ENCODE data around the gene VCAM1. TPM values are rescaled to one million over a fixed set of nuclear protein-coding genes. Genes with fewer than 3 reads are reported as not detected.

VCAM1 gene
- total RNA-seq, 1 donor from 2014 or later, result 2.1 TPM

- Histone ChIP-seq H3K27me3 (no peaks in the 10 kb centered on the region), H3K27ac (no peak overlapping the region), H3K9me3 (ENCODE audit: low read depth) (no peaks in the 10 kb centered on the region), H3F3A (ENCODE audit: low read depth) (peaks cover 19% of the 10 kb centered on the region), H3K4me3 (no peak overlapping the region), H3K36me3 (no peaks in the 10 kb centered on the region), H3K4me2 (no peak overlapping the region), H2AFZ (replicated peaks) (no peak overlapping the region), H4K20me1 (ENCODE audit: low read depth) (no peaks in the 10 kb centered on the region), H3K4me1 (peaks cover 24% of the 10 kb centered on the region), H3K79me2 (ENCODE audit: low read depth) (no peaks in the 10 kb centered on the region), H3K9ac (no peak overlapping the region)
- TF ChIP-seq EZH2 (IDR thresholded peaks at IDR 0.05) (no peak), EZH2phosphoT487 (IDR thresholded peaks at IDR 0.05) (no peak)
- TF ChIP-seq, protein P1, sequence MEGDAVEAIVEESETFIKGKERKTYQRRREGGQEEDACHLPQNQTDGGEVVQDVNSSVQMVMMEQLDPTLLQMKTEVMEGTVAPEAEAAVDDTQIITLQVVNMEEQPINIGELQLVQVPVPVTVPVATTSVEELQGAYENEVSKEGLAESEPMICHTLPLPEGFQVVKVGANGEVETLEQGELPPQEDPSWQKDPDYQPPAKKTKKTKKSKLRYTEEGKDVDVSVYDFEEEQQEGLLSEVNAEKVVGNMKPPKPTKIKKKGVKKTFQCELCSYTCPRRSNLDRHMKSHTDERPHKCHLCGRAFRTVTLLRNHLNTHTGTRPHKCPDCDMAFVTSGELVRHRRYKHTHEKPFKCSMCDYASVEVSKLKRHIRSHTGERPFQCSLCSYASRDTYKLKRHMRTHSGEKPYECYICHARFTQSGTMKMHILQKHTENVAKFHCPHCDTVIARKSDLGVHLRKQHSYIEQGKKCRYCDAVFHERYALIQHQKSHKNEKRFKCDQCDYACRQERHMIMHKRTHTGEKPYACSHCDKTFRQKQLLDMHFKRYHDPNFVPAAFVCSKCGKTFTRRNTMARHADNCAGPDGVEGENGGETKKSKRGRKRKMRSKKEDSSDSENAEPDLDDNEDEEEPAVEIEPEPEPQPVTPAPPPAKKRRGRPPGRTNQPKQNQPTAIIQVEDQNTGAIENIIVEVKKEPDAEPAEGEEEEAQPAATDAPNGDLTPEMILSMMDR (IDR thresholded peaks at IDR 0.05), result no peak
- Mint-ChIP-seq H3K4me3 (no peak overlapping the region), H3K9me3 (no peaks in the 10 kb centered on the region), H3K36me3 (peaks cover 3% of the 10 kb centered on the region), H3K27ac (no peak overlapping the region), H3K27me3 (ENCODE audit: insufficient read depth, low read depth) (no peaks in the 10 kb centered on the region), H3K4me1 (peaks cover 11% of the 10 kb centered on the region)
- no peak for DNase-seq (ENCODE audit: low spot score)
Measured at GRCh38 chr1:100731309-100731708, 11.8 kb downstream of the VCAM1 start.

DNA sequence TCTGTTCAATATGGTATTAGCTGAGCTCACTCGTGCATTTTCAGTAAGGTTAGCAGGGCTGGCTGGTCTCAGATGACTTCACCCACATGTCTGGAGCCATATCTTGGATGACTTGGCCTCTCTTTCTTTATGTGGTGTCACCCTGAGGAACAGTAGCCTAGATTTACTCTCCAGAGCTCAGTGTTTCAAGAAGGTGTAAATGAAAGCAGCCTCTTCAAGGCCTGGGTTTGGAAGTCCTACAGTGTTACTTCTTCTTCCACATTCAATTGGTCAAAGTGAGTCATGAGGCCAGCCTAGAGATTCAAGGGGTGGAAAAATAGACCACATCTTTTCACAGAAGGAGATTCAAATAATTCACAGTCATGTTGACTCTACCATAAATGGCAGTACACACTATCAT is 12.2 kb downstream of the VCAM1 start:
- TF ChIP-seq EZH2 (IDR thresholded peaks at IDR 0.05), result no peak
- H3K4me3 ChIP-seq, result no peak overlapping the region
- H3F3A ChIP-seq (ENCODE audit: low read depth), result peaks cover 19% of the 10 kb centered on the region
- H3K27ac ChIP-seq, result no peak overlapping the region
- H4K20me1 ChIP-seq (ENCODE audit: low read depth), result no peaks in the 10 kb centered on the region
- Mint-ChIP-seq H3K4me1 (peaks cover 13% of the 10 kb centered on the region), H3K4me3 (no peak overlapping the region), H3K27me3 (ENCODE audit: insufficient read depth, low read depth) (no peaks in the 10 kb centered on the region), H3K36me3 (peaks cover 3% of the 10 kb centered on the region), H3K9me3 (no peaks in the 10 kb centered on the region), H3K27ac (no peak overlapping the region)
- no peak overlapping the region for H2AFZ ChIP-seq (replicated peaks)
- no peak for DNase-seq (ENCODE audit: low spot score)
- H3K4me2 ChIP-seq, result no peak overlapping the region
- H3K36me3 ChIP-seq, result no peaks in the 10 kb centered on the region
- no peaks in the 10 kb centered on the region for H3K9me3 ChIP-seq (ENCODE audit: low read depth)
- H3K79me2 ChIP-seq (ENCODE audit: low read depth), result no peaks in the 10 kb centered on the region
- no peaks in the 10 kb centered on the region for H3K27me3 ChIP-seq
- H3K9ac ChIP-seq, result no peak overlapping the region
- H3K4me1 ChIP-seq, result peaks cover 28% of the 10 kb centered on the region

DNA sequence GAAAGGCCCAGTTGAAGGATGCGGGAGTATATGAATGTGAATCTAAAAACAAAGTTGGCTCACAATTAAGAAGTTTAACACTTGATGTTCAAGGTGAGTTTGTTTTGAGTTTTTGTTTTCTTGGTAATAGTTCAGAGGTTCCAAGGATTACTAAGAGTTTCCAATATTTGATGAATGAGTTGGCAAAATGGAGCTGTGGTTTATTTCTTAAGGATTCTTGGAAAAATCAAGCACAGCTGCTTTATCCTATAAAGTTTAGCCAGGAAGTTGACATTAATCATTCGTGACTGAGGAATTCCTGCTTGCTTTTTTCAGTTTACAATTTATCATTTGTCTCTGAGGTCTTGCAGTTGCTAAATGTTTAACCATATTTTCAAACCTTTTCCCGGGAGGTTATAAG is 15.1 kb downstream of the VCAM1 start:
- no peak overlapping the region for H2AFZ ChIP-seq (replicated peaks)
- no peak overlapping the region for H3K4me3 ChIP-seq
- H3K27me3 ChIP-seq, result no peaks in the 10 kb centered on the region
- no peaks in the 10 kb centered on the region for H3K79me2 ChIP-seq (ENCODE audit: low read depth)
- Mint-ChIP-seq H3K36me3 (peaks cover 3% of the 10 kb centered on the region), H3K27me3 (ENCODE audit: insufficient read depth, low read depth) (no peaks in the 10 kb centered on the region), H3K9me3 (no peaks in the 10 kb centered on the region), H3K27ac (no peak overlapping the region), H3K4me1 (peaks cover 14% of the 10 kb centered on the region), H3K4me3 (no peak overlapping the region)
- H3K36me3 ChIP-seq, result no peaks in the 10 kb centered on the region
- no peak overlapping the region for H3K27ac ChIP-seq
- no peaks in the 10 kb centered on the region for H4K20me1 ChIP-seq (ENCODE audit: low read depth)
- TF ChIP-seq EZH2phosphoT487 (IDR thresholded peaks at IDR 0.05) (no peak), EZH2 (IDR thresholded peaks at IDR 0.05) (no peak)
- TF ChIP-seq, protein P1 (IDR thresholded peaks at IDR 0.05), result no peak
- H3K4me2 ChIP-seq, result peak overlapping the region; percentile 39
- no peaks in the 10 kb centered on the region for H3K9me3 ChIP-seq (ENCODE audit: low read depth)
- no peak overlapping the region for H3K9ac ChIP-seq
- peaks cover 19% of the 10 kb centered on the region for H3F3A ChIP-seq (ENCODE audit: low read depth)
- DNase-seq (ENCODE audit: low spot score), result no peak
- H3K4me1 ChIP-seq, result peaks cover 33% of the 10 kb centered on the region

DNA sequence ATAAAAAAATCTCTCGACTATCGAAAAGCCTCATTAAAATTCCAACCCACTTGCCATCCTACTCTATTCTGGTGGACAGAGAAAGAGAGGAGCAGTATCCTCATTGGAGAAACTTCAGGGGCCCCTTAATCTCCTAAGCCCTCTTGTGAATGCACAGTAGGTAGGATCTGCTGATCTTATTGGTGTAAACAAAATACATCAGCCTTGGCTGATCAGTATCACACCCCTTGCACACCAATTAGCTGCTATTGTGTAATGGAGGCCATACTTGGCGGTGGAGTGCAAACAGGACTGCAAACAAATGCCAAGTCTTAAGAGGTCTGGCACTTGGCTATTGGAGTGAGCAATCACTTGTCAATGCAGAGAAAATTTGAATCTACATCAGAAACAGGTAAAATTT is 15.7 kb downstream of the VCAM1 start:
- Histone ChIP-seq H3K9ac (no peak overlapping the region), H3K4me3 (no peak overlapping the region), H4K20me1 (ENCODE audit: low read depth) (no peaks in the 10 kb centered on the region), H3K4me1 (peaks cover 33% of the 10 kb centered on the region), H3K27me3 (no peaks in the 10 kb centered on the region), H2AFZ (replicated peaks) (no peak overlapping the region), H3K36me3 (no peaks in the 10 kb centered on the region), H3K4me2 (peak overlapping the region; percentile 39), H3K27ac (no peak overlapping the region), H3K79me2 (ENCODE audit: low read depth) (no peaks in the 10 kb centered on the region), H3F3A (ENCODE audit: low read depth) (peaks cover 19% of the 10 kb centered on the region), H3K9me3 (ENCODE audit: low read depth) (no peaks in the 10 kb centered on the region)
- TF ChIP-seq, protein P1 (IDR thresholded peaks at IDR 0.05), result no peak
- TF ChIP-seq EZH2 (IDR thresholded peaks at IDR 0.05), result no peak
- TF ChIP-seq EZH2phosphoT487 (IDR thresholded peaks at IDR 0.05), result peak; percentile 86
- Mint-ChIP-seq H3K36me3 (peaks cover 3% of the 10 kb centered on the region), H3K27me3 (ENCODE audit: insufficient read depth, low read depth) (no peaks in the 10 kb centered on the region), H3K4me3 (no peak overlapping the region), H3K9me3 (no peaks in the 10 kb centered on the region), H3K27ac (no peak overlapping the region), H3K4me1 (peaks cover 14% of the 10 kb centered on the region)
- DNase-seq (ENCODE audit: low spot score), result peak; percentile 73
